WTC11 (cell line): ENCODE results near the gene GRID2. TPM values are rescaled to one million over a fixed set of nuclear protein-coding genes. Genes with fewer than 3 reads are reported as not detected.
A peak's percentile ranks its signal among the peaks of the same experiment; 100 is the strongest.

Experiments used
- ATAC-seq: fragments of 200-7000 bp; cut with Tn5 transposase; 2 replicates; pipeline ENCODE4 v1.10.0; 2021; ENCODE audit warnings: mild to moderate bottlenecking, moderate library complexity
- CTCF ChIA-PET: fragments of 300-600 bp; sonication (Branson Sonifier 250); formaldehyde crosslinking; loops from one replicate; lab custom pipeline; 2021; ENCODE audit warnings: antibody characterized with exemption; lab: Charles Lee
- POLR2A ChIA-PET: fragments of 350-600 bp; sonication (Branson Sonifier 250); formaldehyde crosslinking; loops from one replicate; lab custom pipeline; 2021; ENCODE audit warnings: antibody characterized with exemption; lab: Charles Lee
- DNase-seq: peaks from one replicate; pipeline ENCODE4 v3.0.0; 2021; ENCODE audit warnings: low spot score
- H3K27ac Mint-ChIP-seq: 2 replicates; pipeline ENCODE4 v1.8.0; 2021; ENCODE audit warnings: mixed read lengths
- H3K27me3 Mint-ChIP-seq: 2 replicates; pipeline ENCODE4 v1.8.0; 2021; ENCODE audit warnings: low read depth, mild to moderate bottlenecking, moderate library complexity, mixed read lengths
- H3K36me3 Mint-ChIP-seq: 2 replicates; pipeline ENCODE4 v1.8.0; 2021; ENCODE audit warnings: mixed read lengths
- H3K4me1 Mint-ChIP-seq: 2 replicates; pipeline ENCODE4 v1.8.0; 2022; ENCODE audit warnings: mixed read lengths
- H3K4me3 Mint-ChIP-seq: 2 replicates; pipeline ENCODE4 v1.8.0; 2021; ENCODE audit warnings: mild to moderate bottlenecking, moderate library complexity, mixed read lengths
- H3K9me3 Mint-ChIP-seq: 2 replicates; pipeline ENCODE4 v1.8.0; 2021; ENCODE audit warnings: mixed read lengths
- AR ChIP-seq: fragments of 250-450 bp; sonication (Bioruptor Pico); IDR thresholded peaks from 2 replicates; pipeline ENCODE4 v1.9.0; 2021; ENCODE audit warnings: mild to moderate bottlenecking
- ATF2 ChIP-seq: sonication (generic); formaldehyde crosslinking; IDR thresholded peaks from 2 replicates; pipeline ENCODE4 v1.8.1; 2022; ENCODE audit warnings: low read depth, missing genetic modification reagents, borderline replicate concordance
- CREB1 ChIP-seq: sonication (generic); formaldehyde crosslinking; IDR thresholded peaks from 2 replicates; pipeline ENCODE4 v1.8.0; 2023; ENCODE audit warnings: mild to moderate bottlenecking, missing genetic modification reagents
- E2F5 ChIP-seq: sonication (generic); formaldehyde crosslinking; IDR thresholded peaks from 2 replicates; pipeline ENCODE4 v1.8.1; 2022; ENCODE audit warnings: mild to moderate bottlenecking, moderate library complexity, missing genetic modification reagents
- ETV6 ChIP-seq: sonication (generic); formaldehyde crosslinking; IDR thresholded peaks from 2 replicates; pipeline ENCODE4 v1.8.1; 2022; ENCODE audit warnings: mild to moderate bottlenecking, missing genetic modification reagents
- FOXJ3 ChIP-seq: sonication (generic); formaldehyde crosslinking; IDR thresholded peaks from 2 replicates; pipeline ENCODE4 v1.9.0; 2021; ENCODE audit warnings: missing genetic modification reagents, mild to moderate bottlenecking, borderline replicate concordance
- GABPB1 ChIP-seq: sonication (generic); formaldehyde crosslinking; IDR thresholded peaks from 2 replicates; pipeline ENCODE4 v1.8.1; 2023; ENCODE audit warnings: mild to moderate bottlenecking, missing genetic modification reagents
- GRHL2 ChIP-seq: fragments of 250-450 bp; sonication (Bioruptor Pico); IDR thresholded peaks from 2 replicates; pipeline ENCODE4 v1.8.0; 2022; ENCODE audit warnings: mild to moderate bottlenecking, moderate library complexity; ENCODE audit not compliant: insufficient replicate concordance, severe bottlenecking
- HMGXB4 ChIP-seq: sonication (generic); formaldehyde crosslinking; IDR thresholded peaks from 2 replicates; pipeline ENCODE4 v1.8.1; 2023; ENCODE audit warnings: mild to moderate bottlenecking, moderate library complexity, missing genetic modification reagents
- IRF2 ChIP-seq: sonication (generic); formaldehyde crosslinking; IDR thresholded peaks from 2 replicates; pipeline ENCODE4 v1.8.0; 2022; ENCODE audit warnings: low read depth, missing genetic modification reagents, borderline replicate concordance
- MLX ChIP-seq: sonication (generic); formaldehyde crosslinking; IDR thresholded peaks from 2 replicates; pipeline ENCODE4 v1.8.1; 2023; ENCODE audit warnings: mild to moderate bottlenecking, missing genetic modification reagents, moderate library complexity
- NR3C1 ChIP-seq: sonication (generic); formaldehyde crosslinking; conservative IDR thresholded peaks from 2 replicates; pipeline ENCODE4 v1.8.1; 2023; ENCODE audit warnings: low read depth, mild to moderate bottlenecking, missing genetic modification reagents
- OVOL2 ChIP-seq: fragments of 250-450 bp; sonication (Bioruptor Pico); IDR thresholded peaks from 2 replicates; pipeline ENCODE4 v1.9.0; 2021; ENCODE audit warnings: mild to moderate bottlenecking, borderline replicate concordance
- PREB ChIP-seq: sonication (generic); formaldehyde crosslinking; IDR thresholded peaks from 2 replicates; pipeline ENCODE4 v1.8.1; 2022; ENCODE audit warnings: mild to moderate bottlenecking, missing genetic modification reagents, moderate library complexity, borderline replicate concordance
- SOX15 ChIP-seq: fragments of 250-450 bp; sonication (Bioruptor Pico); IDR thresholded peaks from 2 replicates; pipeline ENCODE4 v1.9.0; 2021; ENCODE audit warnings: mild to moderate bottlenecking
- SP1 ChIP-seq: sonication (generic); formaldehyde crosslinking; conservative IDR thresholded peaks from 2 replicates; pipeline ENCODE4 v1.8.1; 2022; ENCODE audit warnings: missing genetic modification reagents
- USF1 ChIP-seq: sonication (generic); formaldehyde crosslinking; IDR thresholded peaks from 2 replicates; pipeline ENCODE4 v1.8.0; 2022; ENCODE audit warnings: mild to moderate bottlenecking, missing genetic modification reagents
- ZNF317 ChIP-seq: sonication (generic); formaldehyde crosslinking; IDR thresholded peaks from 2 replicates; pipeline ENCODE4 v1.8.1; 2023; ENCODE audit warnings: low read depth, mild to moderate bottlenecking, moderate library complexity, missing genetic modification reagents, borderline replicate concordance
- ZNF423 ChIP-seq: fragments of 250-450 bp; sonication (Bioruptor Pico); IDR thresholded peaks from 2 replicates; pipeline ENCODE4 v2.1.2; 2022; ENCODE audit warnings: mild to moderate bottlenecking, moderate library complexity
- ZNF512 ChIP-seq: sonication (generic); formaldehyde crosslinking; IDR thresholded peaks from 2 replicates; pipeline ENCODE4 v1.8.1; 2022; ENCODE audit warnings: missing genetic modification reagents, borderline replicate concordance
- ZSCAN18 ChIP-seq: fragments of 250-450 bp; sonication (Bioruptor Pico); IDR thresholded peaks from 2 replicates; pipeline ENCODE4 v2.1.2; 2022; ENCODE audit warnings: mild to moderate bottlenecking, moderate library complexity
- total RNA-seq: library from RNA; stranded (reverse); gene quantifications from 3 replicates; pipeline ENCODE4 v1.2.3, GENCODE V29; 2021

The GRID2 gene
- total RNA-seq, 1 experiment from 2014 or later: 26.8 TPM

GRCh38 chr4:93649828-93650227 is 1346.1 kb downstream of the GRID2 start:
- H3K9me3 Mint-ChIP-seq: no peaks in the 10 kb centered on the region
- DNase-seq (peak; percentile 38), ATAC-seq (peak; percentile 99)
- no peak overlapping the region for H3K27ac Mint-ChIP-seq
- ChIA-PET CTCF (no interaction called here), POLR2A (no interaction called here)
- H3K27me3 Mint-ChIP-seq: no peaks in the 10 kb centered on the region
- no peak overlapping the region for H3K4me3 Mint-ChIP-seq
- TF ChIP-seq ZSCAN18 (CRISPR knock-in tag): no peak
- H3K4me1 Mint-ChIP-seq: peaks cover 10% of the 10 kb centered on the region
- no peaks in the 10 kb centered on the region for H3K36me3 Mint-ChIP-seq

GRCh38 chr4:93654211-93654610 is 1350.4 kb downstream of the GRID2 start:
- TF ChIP-seq ETV6 (CRISPR knock-in tag): no peak
- no peak for TF ChIP-seq IRF2
- no peak for TF ChIP-seq NR3C1
- TF ChIP-seq MLX (CRISPR knock-in tag): no peak
- no peak for TF ChIP-seq OVOL2 (CRISPR knock-in tag)
- TF ChIP-seq AR: no peak
- TF ChIP-seq ZNF317 (CRISPR knock-in tag): no peak
- no peak for TF ChIP-seq GRHL2 (CRISPR knock-in tag)
- no peak for TF ChIP-seq CREB1 (CRISPR knock-in tag)
- no peak for TF ChIP-seq GABPB1
- TF ChIP-seq E2F5 (CRISPR knock-in tag): no peak
- TF ChIP-seq SP1 (CRISPR knock-in tag): no peak
- TF ChIP-seq ATF2: no peak
- no peaks in the 10 kb centered on the region for H3K36me3 Mint-ChIP-seq
- H3K4me3 Mint-ChIP-seq: no peak overlapping the region
- ChIA-PET CTCF (no interaction called here), POLR2A (no interaction called here)
- DNase-seq (no peak), ATAC-seq (no peak)
- H3K27me3 Mint-ChIP-seq: no peaks in the 10 kb centered on the region
- H3K27ac Mint-ChIP-seq: no peak overlapping the region
- H3K4me1 Mint-ChIP-seq: peaks cover 13% of the 10 kb centered on the region
- no peaks in the 10 kb centered on the region for H3K9me3 Mint-ChIP-seq

GRCh38 chr4:93657527-93657926 is 1353.8 kb downstream of the GRID2 start:
- no peak for ATAC-seq
- Mint-ChIP-seq H3K4me3 (no peak overlapping the region), H3K36me3 (no peaks in the 10 kb centered on the region), H3K27me3 (no peaks in the 10 kb centered on the region), H3K9me3 (no peaks in the 10 kb centered on the region), H3K4me1 (peaks cover 18% of the 10 kb centered on the region), H3K27ac (no peak overlapping the region)
- POLR2A ChIA-PET: no interaction called here
- no peak for DNase-seq
- CTCF ChIA-PET: no interaction called here
- TF ChIP-seq FOXJ3: no peak
- no peak for TF ChIP-seq ZNF423 (CRISPR knock-in tag)
- no peak for TF ChIP-seq SOX15
- no peak for TF ChIP-seq GABPB1
- no peak for TF ChIP-seq PREB (CRISPR knock-in tag)
- TF ChIP-seq ZNF512 (CRISPR knock-in tag): no peak
- TF ChIP-seq HMGXB4 (CRISPR knock-in tag): no peak
- TF ChIP-seq USF1 (CRISPR knock-in tag): no peak
